Measurements from ENCODE around the gene CNTROB.
A peak's percentile ranks its signal among the peaks of the same experiment; 100 is the strongest.

CNTROB gene

GRCh38 chr17:7903154-7904103, 28.6 kb upstream of the CNTROB start:
- no peak for DNase-seq (ENCODE audit: low read depth in 2 of 3, low spot score in 1 of 3)

DNA sequence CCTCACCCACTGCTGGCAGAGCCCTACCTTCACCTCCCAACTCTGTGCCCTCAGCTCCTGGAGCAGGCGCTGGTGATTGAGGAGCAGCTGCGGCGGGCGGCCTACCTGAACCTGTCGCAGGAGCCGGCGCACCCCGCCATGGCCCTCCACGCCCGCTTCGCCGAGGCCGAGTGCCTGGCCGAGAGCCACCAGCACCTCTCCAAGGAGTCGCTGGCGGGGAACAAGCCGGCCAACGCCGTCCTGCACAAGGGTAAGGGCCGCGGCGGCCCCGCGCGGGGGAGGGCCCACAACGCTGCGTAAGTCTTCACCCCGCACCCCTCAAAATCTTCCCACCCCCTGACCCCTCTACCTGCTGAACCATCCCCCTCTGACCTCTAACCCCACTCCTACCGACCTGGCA, 22.9 kb upstream of the CNTROB start:
- no peak for DNase-seq (ENCODE audit: low read depth in 2 of 3, low spot score in 1 of 3)

DNA sequence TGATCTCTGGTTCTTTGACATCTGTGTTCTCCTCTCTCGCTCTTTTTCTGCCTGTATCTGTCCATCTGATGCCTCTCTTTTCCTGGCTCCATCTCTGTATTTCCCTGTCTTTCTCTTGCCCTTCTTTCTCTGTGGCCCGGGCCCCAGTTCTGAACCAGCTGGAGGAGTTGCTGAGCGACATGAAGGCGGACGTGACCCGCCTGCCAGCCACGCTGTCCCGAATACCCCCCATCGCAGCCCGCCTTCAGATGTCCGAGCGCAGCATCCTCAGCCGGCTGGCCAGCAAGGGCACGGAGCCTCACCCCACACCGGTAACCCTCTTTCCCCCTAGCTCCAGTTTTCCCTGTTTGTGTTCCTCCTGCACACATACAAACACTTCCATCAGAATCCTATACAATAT, 21.7 kb upstream of the CNTROB start:
- DNase-seq (ENCODE audit: low read depth in 2 of 3, low spot score in 1 of 3), result no peak

- DNase-seq (ENCODE audit: low read depth in 2 of 3, low spot score in 1 of 3), result no peak
Measured at GRCh38 chr17:7910711-7911110, 21.3 kb upstream of the CNTROB start.

DNA sequence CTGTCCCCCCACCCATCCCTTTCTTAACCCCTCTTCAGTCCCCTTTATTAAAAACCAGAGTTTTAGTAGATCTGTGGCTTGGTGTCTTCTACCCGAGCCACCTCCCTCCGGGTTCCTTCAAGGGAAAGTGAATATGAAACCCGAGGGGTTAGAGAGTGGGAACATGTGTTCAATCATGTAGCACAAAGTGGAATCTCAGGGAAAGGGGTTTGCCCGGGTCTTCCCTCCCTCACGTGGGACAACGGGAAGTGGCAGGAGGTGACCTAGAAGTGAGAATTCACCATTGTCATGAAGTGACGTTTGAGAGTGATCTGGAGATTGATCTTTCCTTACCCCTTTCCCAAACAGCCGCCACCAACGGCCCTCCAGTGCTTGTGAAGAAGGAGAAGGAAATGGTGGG, 20.9 kb upstream of the CNTROB start:
- no peak for DNase-seq (ENCODE audit: low read depth in 2 of 3, low spot score in 1 of 3)

GRCh38 chr17:7912927-7913524, 19.0 kb upstream of the CNTROB start:
- DNase-seq (ENCODE audit: low read depth in 2 of 3, low spot score in 1 of 3), result peak in 1 of 3 donors; percentile 34

DNA sequence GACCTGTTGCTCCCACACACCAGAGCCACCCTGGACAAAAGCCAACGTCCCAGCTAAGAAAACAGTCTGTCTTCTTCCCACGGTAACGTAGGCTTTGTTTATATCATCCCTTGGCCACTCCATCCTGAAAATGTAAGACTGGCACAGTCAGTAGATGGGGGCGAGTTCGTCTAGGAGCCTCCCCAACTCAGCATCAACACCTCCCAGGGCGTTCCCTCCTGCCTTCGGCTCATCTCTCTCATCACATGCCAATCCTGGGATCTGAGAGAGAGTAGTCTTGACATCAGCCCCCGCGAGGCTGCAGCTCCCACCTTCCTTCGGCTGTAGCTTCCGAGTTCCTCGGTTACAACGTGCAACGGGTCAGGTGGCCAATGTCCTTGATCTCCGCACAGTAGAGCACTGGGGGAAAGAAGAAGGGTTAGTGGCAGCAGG, 16.8 kb upstream of the CNTROB start:
- DNase-seq (ENCODE audit: low read depth in 2 of 3, low spot score in 1 of 3), result no peak

DNA sequence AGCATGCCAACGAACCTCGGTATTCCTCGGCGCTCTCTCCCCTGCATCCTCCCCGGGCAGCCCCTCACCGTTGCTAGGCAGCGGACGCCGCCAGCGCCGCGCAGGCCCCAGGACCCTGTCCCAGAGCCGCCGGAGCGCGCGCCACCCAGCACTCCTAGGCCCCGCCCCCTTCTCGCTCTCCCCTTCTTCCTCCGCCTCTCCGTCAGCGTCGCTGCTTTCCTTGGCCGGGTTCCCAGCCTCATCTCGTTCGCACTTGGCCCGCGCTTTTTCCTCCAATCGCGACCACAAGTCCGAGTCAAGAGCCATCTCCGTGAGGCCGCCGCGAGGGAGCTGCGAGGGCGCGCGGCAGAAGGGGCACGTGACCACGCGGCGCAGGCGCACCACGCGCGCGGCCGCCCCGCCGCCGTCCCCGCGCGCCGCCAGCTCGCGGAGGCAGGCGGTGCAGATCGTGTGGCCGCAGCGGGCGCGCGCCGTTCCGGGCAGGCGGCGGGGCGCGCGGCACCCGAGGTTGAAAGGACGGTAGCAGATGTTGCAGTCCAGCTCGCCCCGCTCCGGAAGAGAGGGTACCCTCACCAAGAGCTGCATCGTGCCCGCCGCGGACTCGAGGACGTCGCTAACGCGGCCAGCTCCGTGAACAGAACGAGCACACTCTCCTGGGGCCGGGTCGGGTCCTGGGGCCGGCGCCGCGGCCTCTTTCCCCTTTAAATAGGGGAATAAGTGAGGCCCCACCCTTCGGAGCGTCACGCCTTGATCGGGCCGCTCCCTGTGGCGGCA, 16.2 kb upstream of the CNTROB start, which contains the start of gene RNF227:
TSS of gene RNF227 (minus strand) at position 679 of the 774 bp plus-strand sequence. CDS start at position 585, 94 bp downstream.
- DNase-seq (ENCODE audit: low read depth in 2 of 3, low spot score in 1 of 3), result peak; percentile 80 to 89 (median 85)

GRCh38 chr17:7916385-7916682, 15.7 kb upstream of the CNTROB start:
- no peak for DNase-seq (ENCODE audit: low read depth in 2 of 3, low spot score in 1 of 3)

GRCh38 chr17:7916808-7917207, 15.2 kb upstream of the CNTROB start:
- no peak for DNase-seq (ENCODE audit: low read depth in 2 of 3, low spot score in 1 of 3)

DNA sequence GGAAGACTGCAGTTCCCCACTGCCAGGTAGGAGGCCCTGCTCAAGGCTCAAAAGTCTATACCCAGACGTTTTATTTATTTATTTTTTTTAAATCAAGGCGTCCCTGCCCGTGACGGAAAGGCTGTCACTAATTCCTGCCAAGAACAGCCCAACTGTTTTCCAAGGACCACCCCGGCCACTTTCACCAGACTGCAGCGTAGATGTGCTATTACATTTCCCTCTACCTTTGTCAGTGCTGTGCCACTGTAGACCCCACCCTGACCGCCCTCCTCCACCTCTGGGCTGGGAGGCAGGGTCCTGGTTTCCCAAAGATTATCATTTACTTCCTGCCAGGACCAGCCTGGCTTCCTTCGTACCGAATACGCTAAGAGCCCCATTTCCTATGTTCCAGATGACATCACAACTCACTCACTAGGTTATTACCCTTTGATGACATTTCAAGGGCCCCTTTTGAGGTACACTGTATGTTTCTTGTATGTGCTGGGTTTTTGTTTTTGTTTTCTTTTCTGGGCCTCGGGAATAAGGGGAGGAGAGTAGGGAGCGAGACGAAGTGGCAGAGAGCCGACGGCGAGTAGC, 9.6 kb upstream of the CNTROB start:
- no peak for DNase-seq (ENCODE audit: low read depth in 2 of 3, low spot score in 1 of 3)

- peak; percentile 70 to 73 (median 72) for DNase-seq (ENCODE audit: low read depth in 2 of 3, low spot score in 1 of 3)
Measured at GRCh38 chr17:7922845-7923628, 9.0 kb upstream of the CNTROB start.

- no peak for DNase-seq (ENCODE audit: low read depth in 2 of 3, low spot score in 1 of 3)
Measured at GRCh38 chr17:7927596-7927995, 4.4 kb upstream of the CNTROB start.

DNA sequence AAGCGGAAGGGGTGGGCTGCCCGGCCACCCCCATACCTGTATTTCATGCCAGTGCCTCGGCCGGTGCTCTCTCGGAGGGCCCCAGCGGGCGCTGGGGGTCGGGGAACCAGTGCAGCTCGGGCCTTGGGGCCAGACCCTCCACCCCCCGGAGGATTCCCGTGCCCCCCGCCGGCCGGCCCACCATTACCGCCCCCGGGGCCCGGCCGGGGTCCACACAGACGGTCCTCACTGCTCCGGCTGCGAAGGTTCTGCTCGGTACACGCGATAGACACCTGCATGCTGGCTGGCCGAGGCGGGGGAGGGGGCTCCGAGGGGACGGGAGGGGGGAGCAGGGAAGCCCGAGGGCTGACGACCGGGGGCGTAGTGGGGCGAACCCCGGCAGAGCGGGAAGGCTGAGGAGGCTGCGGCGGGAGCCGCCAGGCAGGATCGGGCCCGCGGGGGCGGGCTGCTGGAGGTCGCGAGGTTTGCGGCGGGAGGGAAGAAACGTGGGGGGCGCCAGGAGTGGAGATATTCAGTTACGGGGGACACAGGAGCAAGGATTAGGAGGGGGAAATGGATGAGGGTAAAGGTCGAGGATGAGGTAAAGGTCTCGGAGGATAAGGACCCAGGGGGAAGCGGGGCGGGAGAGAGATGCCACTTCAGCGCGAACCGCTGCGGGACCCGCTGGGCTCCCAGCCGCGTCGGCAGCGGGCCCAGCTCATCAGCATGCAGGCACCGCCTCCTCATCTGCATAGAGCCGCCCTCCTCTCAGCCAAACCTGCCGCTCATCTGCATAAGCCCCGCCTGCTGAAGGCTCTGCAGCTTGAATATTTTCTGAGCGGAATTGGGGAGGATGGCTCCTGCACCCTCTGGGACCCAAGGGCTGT, 2.6 kb upstream of the CNTROB start, which contains the start of gene KCNAB3:
TSS of gene KCNAB3 (minus strand) at position 699 of the 866 bp plus-strand sequence. CDS start at position 278, 421 bp downstream.
- peak in 2 of 3 donors; percentile 26 to 59 for DNase-seq (ENCODE audit: low read depth in 2 of 3, low spot score in 1 of 3)

GRCh38 chr17:7930841-7931631, 970 bp upstream of the CNTROB start:
- no peak for DNase-seq (ENCODE audit: low read depth in 2 of 3, low spot score in 1 of 3)

DNA sequence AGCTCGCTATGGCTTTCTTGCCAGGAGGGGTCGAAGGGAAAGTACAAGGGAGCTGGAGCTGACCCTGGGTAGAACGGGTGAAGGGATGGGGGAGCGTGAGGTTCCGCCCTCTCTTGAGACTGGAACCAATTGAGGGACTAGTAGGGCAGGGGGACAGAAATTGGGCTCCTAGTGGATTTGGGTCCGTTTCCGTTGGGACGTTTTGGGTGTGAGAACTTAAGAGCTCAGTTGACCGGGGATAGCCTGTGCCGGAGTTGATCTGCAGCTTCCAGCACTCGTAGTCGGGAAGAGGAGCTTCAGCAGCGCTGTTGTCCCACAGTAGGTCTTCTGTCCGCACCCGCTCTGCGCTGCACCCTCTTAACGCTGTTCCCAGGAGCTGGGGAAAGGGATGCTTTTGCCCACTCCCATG, 481 bp downstream of the CNTROB start:
- no peak for DNase-seq (ENCODE audit: low read depth in 2 of 3, low spot score in 1 of 3)

DNA sequence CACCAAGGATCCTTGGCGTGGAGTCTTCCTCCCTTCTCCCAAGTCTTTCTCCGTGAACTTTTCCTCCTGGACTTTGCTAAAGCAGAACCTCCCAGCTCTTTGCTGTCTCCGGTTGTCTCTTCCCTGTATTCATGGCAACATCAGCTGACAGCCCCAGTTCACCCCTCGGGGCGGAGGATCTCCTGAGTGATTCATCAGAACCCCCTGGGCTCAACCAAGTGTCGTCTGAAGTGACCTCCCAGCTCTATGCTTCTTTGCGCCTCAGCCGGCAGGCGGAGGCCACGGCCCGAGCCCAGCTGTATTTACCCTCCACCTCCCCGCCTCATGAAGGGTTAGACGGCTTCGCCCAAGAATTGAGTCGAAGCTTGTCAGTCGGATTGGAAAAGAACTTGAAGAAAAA, 943 bp downstream of the CNTROB start:
- DNase-seq (ENCODE audit: low read depth in 2 of 3, low spot score in 1 of 3), result peak in 1 of 3 donors; percentile 12

- no peak for DNase-seq (ENCODE audit: low read depth in 2 of 3, low spot score in 1 of 3)
Measured at GRCh38 chr17:7935859-7936258, 3.9 kb downstream of the CNTROB start.

DNA sequence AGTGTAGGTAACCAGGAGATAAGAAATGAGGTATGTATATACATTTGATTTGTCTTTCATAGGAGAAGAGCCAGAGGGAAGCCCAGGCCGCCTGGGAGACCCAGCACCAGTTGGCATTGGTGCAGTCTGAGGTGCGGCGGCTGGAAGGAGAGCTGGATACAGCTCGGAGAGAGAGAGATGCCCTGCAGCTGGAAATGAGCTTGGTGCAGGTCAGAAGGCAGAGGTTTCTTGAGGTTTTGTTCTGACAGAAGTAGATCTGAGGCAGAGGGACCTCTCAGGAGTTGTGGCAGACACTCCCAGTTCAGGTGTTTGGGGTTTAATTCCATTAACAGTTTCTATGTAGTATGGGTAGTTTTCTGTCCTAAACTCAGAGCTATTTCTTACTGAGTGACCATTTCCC, 8.0 kb downstream of the CNTROB start:
- DNase-seq (ENCODE audit: low read depth in 2 of 3, low spot score in 1 of 3), result no peak

All from stimulated activated CD4-positive, alpha-beta T cell treated with anti-CD3 and anti-CD28 coated beads, Interleukin-12 subunit alpha, Interleukin-12 subunit beta, amount 100 ng/mL, for 48 hours (primary cell).